Sigmoid colon (tissue), 4 donors: ENCODE data around the gene YWHAE.

ENCODE experiments used
- CTCF ChIP-seq, 4 experiments: fragments of 450-650 bp in 3 of 4; fragments of 200-600 bp in 1 of 4; IDR thresholded peaks; one replicate each; pipeline ENCODE4 v1.5.1; 2016 to 2019; ENCODE audit warnings: antibody characterized with exemption in 4 of 4, mild to moderate bottlenecking in 3 of 4, moderate library complexity in 2 of 4
- EP300 ChIP-seq, 4 donors: sonication (generic); formaldehyde crosslinking; IDR thresholded peaks; one replicate each; pipeline ENCODE4 v1.6.1; 2017; ENCODE audit warnings: antibody characterized with exemption in 4 of 4
- POLR2A ChIP-seq, 2 donors: fragments of 450-650 bp; IDR thresholded peaks; one replicate each; pipeline ENCODE4 v1.6.1; 2016; ENCODE audit warnings: antibody characterized with exemption in 2 of 2, mild to moderate bottlenecking in 2 of 2, moderate library complexity in 2 of 2
- POLR2AphosphoS5 ChIP-seq, 4 donors: sonication (generic); formaldehyde crosslinking; IDR thresholded peaks; one replicate each; pipeline ENCODE4 v1.6.1; 2017; ENCODE audit warnings: antibody characterized with exemption in 4 of 4

GRCh38 chr17:1446201-1446600 lies 46.2 kb upstream of the YWHAE start:
- TF ChIP-seq CTCF (IDR thresholded peaks at IDR 0.05) (no peak), EP300 (IDR thresholded peaks at IDR 0.05) (no peak), POLR2A (IDR thresholded peaks at IDR 0.05) (no peak), POLR2AphosphoS5 (IDR thresholded peaks at IDR 0.05) (no peak)
